SU-DHL-6 (cell line): Measurements from ENCODE around the gene USP24.

Source experiments
- EZH2phosphoT487 ChIP-seq: fragments of 200-600 bp; sonication (generic), shearing (Covaris generic); conservative IDR thresholded peaks from 2 replicates; pipeline ENCODE4 v1.6.1; 2018; ENCODE audit warnings: mild to moderate bottlenecking, antibody characterized with exemption, low read length, moderate library complexity, mixed read lengths
- TF ChIP-seq, protein P1 (sequence below): fragments of 200-600 bp; sonication (generic); IDR thresholded peaks from one replicate; pipeline ENCODE4 v1.5.1; 2017; ENCODE audit warnings: antibody characterized with exemption, mild to moderate bottlenecking, low read length, moderate library complexity; ENCODE audit not compliant: insufficient read depth, poor library complexity, severe bottlenecking

DNA sequence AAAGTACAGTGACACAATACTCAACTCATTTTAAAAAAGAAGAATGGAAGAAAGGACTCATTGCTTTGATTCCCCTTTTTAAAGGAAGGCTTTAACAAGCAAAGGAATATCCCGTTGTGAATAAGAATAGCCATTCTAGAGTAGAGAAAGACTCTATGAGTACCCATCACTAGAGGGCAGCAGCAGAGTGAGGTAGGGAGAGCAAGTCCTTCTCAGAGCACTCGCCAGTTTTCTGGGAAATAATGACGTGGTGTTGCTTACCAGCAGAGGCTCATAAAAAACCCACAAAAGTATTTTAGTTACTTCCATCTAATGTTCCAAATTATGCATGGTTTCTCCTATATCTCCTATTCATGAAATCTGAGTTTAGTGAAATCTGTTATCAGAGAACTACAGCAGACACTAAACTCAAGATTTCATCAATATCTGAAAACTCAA lies 74.6 kb downstream of the USP24 start:
- TF ChIP-seq, protein P1, sequence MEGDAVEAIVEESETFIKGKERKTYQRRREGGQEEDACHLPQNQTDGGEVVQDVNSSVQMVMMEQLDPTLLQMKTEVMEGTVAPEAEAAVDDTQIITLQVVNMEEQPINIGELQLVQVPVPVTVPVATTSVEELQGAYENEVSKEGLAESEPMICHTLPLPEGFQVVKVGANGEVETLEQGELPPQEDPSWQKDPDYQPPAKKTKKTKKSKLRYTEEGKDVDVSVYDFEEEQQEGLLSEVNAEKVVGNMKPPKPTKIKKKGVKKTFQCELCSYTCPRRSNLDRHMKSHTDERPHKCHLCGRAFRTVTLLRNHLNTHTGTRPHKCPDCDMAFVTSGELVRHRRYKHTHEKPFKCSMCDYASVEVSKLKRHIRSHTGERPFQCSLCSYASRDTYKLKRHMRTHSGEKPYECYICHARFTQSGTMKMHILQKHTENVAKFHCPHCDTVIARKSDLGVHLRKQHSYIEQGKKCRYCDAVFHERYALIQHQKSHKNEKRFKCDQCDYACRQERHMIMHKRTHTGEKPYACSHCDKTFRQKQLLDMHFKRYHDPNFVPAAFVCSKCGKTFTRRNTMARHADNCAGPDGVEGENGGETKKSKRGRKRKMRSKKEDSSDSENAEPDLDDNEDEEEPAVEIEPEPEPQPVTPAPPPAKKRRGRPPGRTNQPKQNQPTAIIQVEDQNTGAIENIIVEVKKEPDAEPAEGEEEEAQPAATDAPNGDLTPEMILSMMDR = peak; percentile 74
- no peak for TF ChIP-seq EZH2phosphoT487
